ENCODE results near the gene IL17A. TPM values are rescaled to one million over a fixed set of nuclear protein-coding genes. Genes with fewer than 3 reads are reported as not detected.
A peak's percentile ranks its signal among the peaks of the same experiment; 100 is the strongest.

Gene IL17A
- total RNA-seq, 1 donor from 2014 or later, result not detected

DNA sequence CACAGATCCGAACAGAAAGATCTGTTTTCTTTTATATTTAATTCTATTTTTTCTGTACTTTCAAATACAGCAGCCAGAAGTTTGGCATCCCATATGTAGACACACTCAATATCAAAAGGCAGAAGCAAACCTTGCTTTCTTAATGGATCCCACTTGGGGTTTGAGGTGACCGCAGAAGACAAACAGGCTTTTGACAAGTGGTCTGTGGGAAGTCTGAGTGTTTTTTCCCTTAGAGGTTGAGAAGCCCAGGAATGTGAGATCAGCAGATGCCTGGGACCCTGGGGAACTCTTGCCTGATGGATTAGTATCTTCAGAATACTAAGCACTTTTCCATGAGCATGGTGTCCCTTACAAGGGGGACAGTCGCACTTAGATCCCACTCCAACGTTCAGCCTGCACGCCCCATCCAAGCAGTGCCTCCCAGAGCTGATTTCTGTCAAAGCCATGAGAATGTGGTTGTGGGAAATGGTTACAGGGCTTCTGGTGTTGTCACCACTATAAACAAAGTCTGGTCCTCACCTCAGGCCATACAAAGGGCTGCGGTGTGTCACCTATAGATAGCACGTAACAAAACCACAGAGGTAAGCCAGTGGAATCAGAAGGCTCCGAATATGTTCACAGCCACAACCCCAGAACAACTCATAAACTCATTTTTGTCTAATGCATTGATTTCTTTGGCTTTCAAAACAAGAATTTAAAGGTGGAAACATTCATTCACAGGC, 45.4 kb downstream of the IL17A start:
- no peaks in the 10 kb centered on the region for H3K36me3 ChIP-seq
- no peak overlapping the region for H3K4me3 ChIP-seq
- no peaks in the 10 kb centered on the region for H3K9me3 ChIP-seq
- ATAC-seq, result no peak
- intact Hi-C loops (cut with DNase I), result no loop called here
- H3K27me3 ChIP-seq (ENCODE audit: low read depth), result peaks cover 5% of the 10 kb centered on the region
- TF ChIP-seq, protein P1, sequence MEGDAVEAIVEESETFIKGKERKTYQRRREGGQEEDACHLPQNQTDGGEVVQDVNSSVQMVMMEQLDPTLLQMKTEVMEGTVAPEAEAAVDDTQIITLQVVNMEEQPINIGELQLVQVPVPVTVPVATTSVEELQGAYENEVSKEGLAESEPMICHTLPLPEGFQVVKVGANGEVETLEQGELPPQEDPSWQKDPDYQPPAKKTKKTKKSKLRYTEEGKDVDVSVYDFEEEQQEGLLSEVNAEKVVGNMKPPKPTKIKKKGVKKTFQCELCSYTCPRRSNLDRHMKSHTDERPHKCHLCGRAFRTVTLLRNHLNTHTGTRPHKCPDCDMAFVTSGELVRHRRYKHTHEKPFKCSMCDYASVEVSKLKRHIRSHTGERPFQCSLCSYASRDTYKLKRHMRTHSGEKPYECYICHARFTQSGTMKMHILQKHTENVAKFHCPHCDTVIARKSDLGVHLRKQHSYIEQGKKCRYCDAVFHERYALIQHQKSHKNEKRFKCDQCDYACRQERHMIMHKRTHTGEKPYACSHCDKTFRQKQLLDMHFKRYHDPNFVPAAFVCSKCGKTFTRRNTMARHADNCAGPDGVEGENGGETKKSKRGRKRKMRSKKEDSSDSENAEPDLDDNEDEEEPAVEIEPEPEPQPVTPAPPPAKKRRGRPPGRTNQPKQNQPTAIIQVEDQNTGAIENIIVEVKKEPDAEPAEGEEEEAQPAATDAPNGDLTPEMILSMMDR (IDR thresholded peaks at IDR 0.05), result no peak
- H3K27ac ChIP-seq, result no peak overlapping the region
- DNase-seq, result no peak
- no peaks in the 10 kb centered on the region for H3K4me1 ChIP-seq

DNA sequence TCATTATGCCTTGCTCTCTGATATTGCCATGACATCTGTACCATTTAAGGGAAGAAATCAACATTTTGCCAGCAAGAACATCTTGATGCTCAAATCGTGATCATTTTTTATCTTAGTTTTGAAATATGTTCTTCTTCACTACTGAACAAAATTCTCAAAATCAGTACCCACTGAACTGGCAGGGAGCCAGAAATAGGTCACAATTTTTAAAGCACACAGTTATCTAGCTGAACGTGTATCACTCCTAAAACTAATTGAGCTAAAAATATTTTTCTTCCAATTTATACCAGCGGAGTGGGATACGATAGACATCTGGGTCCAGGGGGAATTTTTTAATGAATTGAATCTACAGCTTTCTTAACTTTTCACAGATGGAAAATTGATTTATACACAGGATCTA, 46.8 kb downstream of the IL17A start:
- DNase-seq, result no peak
- no peaks in the 10 kb centered on the region for H3K4me1 ChIP-seq
- TF ChIP-seq, protein P1 (IDR thresholded peaks at IDR 0.05), result no peak
- H3K27me3 ChIP-seq (ENCODE audit: low read depth), result peaks cover 8% of the 10 kb centered on the region
- H3K27ac ChIP-seq, result no peak overlapping the region
- no peak for ATAC-seq
- intact Hi-C loops (cut with DNase I), result no loop called here
- H3K36me3 ChIP-seq, result no peaks in the 10 kb centered on the region
- no peak overlapping the region for H3K4me3 ChIP-seq
- H3K9me3 ChIP-seq, result no peaks in the 10 kb centered on the region

DNA sequence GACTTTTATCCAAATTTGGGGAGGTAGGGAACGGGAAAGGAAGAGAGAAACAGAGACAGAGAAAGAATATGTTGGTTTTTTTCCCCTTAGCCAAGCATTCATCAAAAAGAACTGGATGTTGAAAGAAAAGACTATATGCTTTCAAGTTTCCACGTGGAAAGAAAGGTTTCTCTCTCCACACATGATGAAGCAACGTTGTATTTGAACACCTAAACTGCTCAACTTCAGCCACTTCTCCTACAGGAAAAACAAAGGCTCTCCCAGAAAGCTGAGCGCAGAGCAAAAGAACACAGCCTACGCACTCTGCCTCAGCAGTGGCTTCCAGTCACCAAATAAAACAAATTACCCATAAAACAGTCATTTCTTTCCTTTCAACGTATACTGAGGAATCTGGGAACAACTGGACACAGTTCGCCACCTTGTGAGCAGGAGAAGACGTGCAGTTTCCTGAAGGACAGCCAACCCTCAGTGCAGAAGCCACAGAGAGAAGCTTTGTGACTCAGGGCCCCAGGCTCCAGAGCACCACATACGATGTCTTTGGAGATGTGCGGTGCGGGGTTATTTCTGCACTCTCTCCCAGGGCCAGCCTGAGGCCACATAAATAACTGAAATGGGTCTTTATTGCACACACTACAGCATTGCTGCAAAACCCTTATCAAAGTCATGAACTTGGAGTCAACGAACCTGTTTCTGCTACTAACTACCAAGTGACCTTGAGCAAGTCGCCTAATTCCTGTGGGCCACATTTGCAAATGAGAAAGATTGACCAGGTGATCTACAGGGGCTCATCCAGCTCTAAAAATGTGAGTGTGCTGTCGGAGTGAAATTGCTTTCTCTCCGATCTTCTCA, 48.0 kb downstream of the IL17A start:
- Histone ChIP-seq H3K4me1 (no peaks in the 10 kb centered on the region), H3K4me3 (no peak overlapping the region), H3K9me3 (no peaks in the 10 kb centered on the region), H3K27ac (no peak overlapping the region), H3K27me3 (ENCODE audit: low read depth) (peaks cover 8% of the 10 kb centered on the region), H3K36me3 (no peaks in the 10 kb centered on the region)
- ATAC-seq (peak; percentile 61 to 63), DNase-seq (no peak)
- TF ChIP-seq, protein P1 (IDR thresholded peaks at IDR 0.05), result peak; percentile 27
- intact Hi-C loops (cut with DNase I), result no loop called here

Small RNAs within 50 kb of the gene (microRNA-seq; reads per million reads assigned to microRNA genes)
- gene MIR133B (ENCODE audit: borderline number of aligned reads) (not detected), gene MIR206 (ENCODE audit: borderline number of aligned reads) (not detected)

Other genes starting within 250 kb of the IL17A start
- gene PKHD1, start 98.8 kb upstream of the IL17A start, total RNA-seq, result 0.09 TPM
- gene IL17F, start 58.1 kb downstream of the IL17A start, total RNA-seq, result not detected
- gene MCM3, start 98.4 kb downstream of the IL17A start, total RNA-seq, result 25.6 TPM
- 6.8 TPM for gene PAQR8, start 175.8 kb downstream of the IL17A start, total RNA-seq
- gene EFHC1, start 234.0 kb downstream of the IL17A start, total RNA-seq, result 42.2 TPM

Data from lower lobe of right lung (tissue), 2 donors.